ENCODE results near the gene RTL5.

Gene RTL5

DNA sequence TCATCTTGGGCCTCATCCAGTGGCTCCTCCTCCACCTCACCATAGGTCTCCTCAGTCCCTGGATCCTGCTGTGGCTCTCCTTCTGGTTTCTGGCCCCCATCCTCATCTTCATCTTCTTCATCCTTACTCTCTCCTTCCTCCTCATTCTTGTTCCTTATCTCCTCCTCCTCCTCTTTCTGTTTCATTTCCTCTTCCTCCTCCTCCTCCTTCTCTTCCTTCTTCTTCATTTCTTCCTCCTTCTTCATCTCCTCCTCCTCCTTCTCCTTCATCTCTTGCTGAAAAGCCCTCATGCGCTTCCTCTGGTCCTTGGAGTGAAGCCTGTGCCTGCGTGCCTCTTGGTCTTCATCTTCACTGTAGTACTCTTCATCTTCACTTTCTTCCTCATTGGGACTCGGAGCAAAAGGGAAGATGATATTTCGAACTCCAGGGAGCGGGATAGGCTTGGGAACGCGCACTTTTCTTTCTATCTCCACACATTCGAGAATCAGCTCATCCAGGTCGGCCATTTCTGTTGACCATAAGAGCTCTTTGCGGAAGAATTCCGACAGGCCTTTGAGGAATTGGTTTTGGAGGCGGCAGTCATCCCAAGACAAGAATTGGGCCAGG, 1.5 kb downstream of the RTL5 start:
- in situ Hi-C loops (cut with MboI; ENCODE audit: low sequenced_read_pairs), result no loop called here

DNA sequence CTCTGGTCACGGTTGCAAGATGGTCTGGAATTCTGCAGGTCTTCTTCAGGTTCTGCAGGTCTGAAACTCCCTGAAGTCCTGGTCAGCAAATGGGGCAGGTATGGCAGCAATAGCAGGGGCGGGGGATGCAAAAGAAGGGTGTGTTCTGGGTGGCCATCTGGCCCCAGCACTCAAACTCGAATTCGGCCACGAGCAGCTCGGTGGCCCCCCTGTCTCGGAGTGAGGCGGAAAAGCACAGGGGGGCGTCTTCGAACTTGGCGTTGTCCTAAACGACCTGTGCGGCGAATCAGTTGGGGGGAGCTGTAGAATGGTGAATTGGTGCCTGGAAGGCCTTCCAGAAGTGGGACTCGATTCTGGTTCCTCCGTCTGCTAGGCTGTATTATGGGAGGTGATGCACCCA, 2.1 kb downstream of the RTL5 start:
- in situ Hi-C loops (cut with MboI; ENCODE audit: low sequenced_read_pairs), result no loop called here

DNA sequence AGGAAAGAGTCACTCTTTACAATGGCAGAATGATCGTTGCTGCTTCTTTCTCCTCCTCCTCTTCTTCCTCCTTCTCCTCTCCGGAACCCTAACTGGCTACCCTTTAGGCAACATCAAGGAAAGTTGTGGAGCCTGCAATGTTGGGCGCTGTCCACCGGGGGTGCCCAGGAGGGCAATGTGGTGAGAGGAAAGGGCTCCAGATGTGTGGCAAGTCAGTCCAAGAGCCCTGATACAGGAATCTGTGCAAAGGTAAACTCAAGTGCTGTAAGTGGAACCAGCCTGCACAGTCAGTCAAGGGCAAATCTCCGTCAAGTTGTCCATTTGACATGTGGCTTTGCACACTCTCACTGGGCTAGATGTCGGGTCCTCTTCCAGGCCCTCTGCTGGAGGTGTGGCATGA, 2.8 kb downstream of the RTL5 start:
- in situ Hi-C loops (cut with MboI; ENCODE audit: low sequenced_read_pairs), result no loop called here

DNA sequence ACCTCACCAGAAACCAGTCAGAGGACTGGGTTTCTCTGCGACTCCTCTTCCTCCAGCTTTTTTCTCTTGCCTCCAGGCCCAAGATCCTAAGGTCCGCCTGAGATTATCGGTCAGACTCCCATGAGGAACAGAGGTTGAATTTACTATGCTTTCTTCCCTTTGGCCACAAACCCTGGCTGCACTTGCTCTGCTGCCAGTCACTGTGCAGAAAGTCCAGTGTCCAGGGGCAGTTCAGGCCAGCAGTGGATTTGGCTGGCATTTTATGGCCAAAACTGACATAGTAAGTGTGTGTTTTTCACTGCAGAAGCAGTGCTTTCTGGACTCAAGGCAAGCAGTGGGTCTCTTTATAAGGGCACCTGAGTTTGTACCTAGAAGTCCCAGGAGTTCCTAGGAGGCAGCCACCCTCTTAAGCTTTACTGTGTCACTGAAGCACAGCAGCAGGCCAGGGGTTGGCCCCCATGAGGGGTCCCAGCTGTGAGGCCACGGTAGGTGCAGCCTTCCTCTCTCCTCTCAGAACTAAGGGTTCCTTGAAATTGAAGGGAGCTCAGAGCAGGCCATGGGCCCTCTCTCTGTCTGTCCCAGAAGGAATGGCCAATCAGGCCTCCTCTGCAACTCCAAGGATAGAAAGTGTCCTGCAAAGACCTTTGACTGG, 3.4 kb downstream of the RTL5 start:
- in situ Hi-C loops (cut with MboI; ENCODE audit: low sequenced_read_pairs), result no loop called here

DNA sequence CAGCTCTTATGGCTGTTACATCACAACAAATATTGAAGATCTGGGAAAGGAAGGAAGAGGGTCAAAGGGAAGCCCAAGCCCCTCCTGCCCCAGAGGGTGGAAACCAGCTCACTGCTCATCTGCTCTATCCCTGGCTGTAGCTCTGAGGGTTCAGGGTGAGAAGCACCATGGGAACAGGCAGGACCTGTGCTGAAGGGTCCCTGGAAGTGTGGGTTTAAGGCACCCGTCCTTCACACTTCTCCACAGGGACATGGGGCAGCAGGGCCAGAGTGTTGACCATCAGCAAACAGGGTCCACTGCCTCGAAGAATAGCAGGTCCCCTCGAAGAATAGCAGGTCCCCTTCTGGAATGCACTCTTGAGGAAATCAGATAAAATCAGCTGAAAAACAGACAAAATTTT, 4.4 kb downstream of the RTL5 start:
- in situ Hi-C loops (cut with MboI; ENCODE audit: low sequenced_read_pairs), result no loop called here

DNA sequence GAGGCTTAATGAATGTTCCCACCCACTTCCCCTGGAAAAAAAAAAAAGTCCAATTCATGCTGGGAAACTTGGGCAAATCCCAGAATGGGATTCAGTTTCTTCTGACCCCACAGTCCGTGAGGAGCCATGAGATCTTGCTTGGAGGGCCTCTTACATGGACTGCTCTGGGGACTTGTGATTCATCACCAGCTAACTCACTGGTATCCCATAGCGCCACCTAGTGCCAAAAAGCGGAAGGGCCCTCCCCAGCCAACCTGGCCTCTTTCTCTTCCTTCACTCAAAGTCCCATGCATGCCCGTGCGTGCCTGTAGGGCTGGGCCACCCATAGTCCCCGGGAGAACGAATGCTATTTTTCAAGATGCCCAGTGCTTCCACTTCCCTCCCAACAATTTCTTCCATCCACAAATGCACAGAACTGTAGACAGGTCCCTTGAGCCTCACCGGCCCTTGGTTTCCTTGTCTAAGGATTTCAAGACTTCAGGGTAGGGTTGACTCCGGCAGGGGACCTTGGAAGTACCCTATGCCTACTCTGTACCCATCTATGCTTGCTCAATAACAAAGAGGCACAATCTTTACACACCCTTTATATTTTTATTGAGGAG, 5.1 kb downstream of the RTL5 start:
- in situ Hi-C loops (cut with MboI; ENCODE audit: low sequenced_read_pairs), result no loop called here

DNA sequence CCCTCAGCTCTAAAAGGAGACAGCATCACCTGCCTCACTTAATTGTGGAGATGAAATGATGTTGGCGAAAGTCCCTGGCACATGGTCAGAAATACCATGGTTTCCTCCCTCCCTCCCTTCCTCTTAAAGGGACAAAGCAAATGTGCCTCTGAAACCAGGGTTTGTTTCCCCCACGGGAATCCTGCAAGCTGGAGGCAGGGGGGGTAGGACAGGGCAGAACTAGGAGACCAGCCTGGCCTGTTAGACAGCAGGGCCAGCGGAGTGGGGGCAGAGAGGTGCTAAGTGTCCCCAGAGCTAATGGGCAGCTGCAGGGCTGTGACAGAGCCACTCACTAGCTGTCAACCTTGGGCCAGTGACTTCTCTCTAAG, 5.7 kb downstream of the RTL5 start:
- in situ Hi-C loops (cut with MboI; ENCODE audit: low sequenced_read_pairs), result no loop called here

DNA sequence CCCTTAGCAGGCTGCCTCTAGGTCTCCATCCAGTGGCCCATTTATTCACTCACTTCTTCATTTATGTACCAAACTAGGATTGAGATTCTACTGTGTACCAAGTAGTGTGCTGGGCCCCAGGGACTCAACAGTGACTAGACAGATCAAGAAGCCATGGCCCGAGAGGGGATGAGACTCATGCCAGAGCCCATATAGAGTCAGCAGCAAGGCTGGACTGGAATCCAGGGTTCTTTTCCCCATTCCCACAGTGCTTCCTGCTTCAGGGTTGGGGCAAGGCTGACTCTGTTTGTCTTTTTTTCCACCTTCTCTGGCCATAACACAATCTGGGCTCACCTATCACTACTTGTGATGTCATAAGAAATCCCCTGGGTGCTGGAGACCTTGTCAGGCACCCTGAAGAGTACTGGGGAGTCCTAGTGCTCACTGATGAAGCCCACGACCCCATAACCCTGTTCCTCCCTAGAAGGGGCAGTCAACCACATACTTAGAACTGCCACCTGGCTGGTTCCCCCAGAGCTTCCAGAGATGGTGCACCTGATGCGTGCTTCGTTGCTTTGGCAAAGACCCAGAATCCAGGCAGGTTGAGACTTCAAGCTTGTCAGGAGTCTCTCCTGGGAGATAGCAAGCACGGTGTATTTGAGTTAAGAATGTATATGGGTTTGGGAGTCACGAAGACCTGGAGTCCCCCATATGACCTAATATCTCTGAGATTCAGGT, 6.2 kb downstream of the RTL5 start:
- in situ Hi-C loops (cut with MboI; ENCODE audit: low sequenced_read_pairs), result no loop called here

DNA sequence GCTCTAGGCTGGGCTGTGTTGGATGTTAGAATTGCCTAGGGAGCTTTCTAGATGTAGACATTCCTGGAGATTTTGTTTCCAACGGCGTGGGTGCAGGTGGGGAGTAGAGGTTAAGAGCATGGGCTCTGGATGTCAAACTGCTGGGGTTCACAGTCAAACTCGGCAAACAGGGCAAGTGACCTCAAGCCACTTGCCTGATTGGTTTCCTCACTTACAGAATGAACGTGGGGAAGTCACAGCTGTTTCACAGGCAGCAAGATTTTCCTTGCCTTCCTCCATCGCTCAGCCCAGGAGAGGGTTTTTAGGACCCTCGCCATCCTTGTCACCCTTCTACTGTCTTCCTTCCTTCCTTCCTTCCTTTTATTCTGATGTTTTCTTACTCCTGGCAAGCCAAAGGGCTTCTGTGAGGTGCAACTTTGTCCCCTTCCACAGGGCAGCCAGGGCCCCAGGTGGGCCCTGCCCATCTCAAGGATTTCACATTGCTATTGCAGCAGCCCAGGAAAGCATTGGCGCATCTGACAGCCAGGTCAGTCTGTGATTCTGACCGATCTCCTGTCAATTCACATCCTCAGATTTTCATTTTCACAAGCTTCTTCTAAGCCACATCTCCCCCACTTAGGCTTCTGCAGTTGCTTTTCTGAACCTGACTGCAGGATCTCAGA, 7.0 kb downstream of the RTL5 start:
- in situ Hi-C loops (cut with MboI; ENCODE audit: low sequenced_read_pairs), result loop anchor here (25.0 kb wide), 1 partner anchor 112 kb away; no protein-coding TSS in a partner anchor

DNA sequence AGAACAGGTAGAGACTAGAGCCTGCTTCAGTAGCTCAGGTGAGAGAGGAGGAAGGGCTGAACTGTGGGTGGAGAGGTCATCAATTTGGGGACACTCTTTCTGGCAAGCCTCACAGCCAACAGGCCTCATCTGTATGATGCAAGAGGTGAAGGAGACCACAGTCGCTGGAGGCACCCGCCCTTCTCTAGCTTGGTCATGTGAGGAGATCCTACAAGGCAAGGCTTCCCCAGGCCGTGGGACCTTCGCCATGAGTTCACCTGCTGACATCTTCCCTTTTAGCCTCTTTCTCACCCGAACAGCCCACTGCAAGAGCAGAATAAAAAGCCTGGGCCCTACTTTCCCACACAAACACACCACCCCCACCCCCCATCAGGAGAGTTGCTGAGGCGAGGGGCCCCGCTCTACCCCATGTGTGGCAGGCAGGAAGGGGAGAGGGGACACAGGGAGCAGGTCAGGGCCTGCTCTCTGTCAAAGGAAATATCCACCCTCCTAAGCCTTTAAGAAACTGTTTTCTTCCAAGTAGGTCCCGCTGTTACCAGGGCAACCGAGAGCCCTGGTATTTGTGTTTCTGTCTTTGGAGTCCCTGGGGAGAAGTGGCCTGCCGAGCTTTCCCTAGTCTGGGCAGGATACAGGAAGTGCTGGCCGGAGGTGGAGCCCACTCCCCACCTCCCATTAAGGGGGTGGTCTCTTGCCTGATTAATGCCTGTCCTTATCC, 8.1 kb downstream of the RTL5 start:
- in situ Hi-C loops (cut with MboI; ENCODE audit: low sequenced_read_pairs), result loop anchor here (25.0 kb wide), 1 partner anchor 111 kb away; no protein-coding TSS in a partner anchor

DNA sequence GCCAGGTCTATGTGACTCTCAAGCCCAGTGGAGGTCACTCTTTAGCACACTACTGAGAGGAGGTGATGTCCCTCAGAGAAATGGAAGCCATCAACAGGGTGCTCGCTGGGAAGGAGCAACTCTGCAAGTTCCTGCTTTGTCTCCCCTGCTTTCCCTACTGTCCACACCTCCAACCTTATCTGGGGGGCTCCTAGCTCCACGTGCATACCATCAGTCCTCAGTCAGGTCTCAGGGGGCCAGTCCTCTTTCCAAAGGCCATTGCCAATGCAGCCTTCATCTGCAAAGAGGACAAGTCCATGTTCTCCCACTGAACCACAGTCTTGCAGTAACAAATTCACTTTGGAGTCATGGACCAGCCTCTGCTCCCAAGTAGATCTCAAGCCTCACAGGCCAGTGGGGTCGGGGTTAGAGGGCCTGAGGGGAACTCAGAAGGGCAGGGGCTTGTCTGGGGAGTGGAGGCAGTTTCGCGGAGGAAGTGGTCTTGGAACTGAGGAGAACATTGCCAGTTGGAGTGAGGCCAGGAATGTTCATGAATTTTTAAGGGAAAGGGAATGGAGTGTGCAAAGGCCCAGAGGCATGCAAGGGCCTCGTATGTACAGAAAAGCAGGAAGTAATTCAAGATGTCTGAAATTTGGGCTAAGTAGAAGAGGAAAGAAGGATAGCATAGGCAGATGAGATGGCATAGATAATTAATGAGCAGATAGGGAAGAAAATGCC, 8.9 kb downstream of the RTL5 start:
- in situ Hi-C loops (cut with MboI; ENCODE audit: low sequenced_read_pairs), result loop anchor here (25.0 kb wide), 1 partner anchor 110 kb away; no protein-coding TSS in a partner anchor

DNA sequence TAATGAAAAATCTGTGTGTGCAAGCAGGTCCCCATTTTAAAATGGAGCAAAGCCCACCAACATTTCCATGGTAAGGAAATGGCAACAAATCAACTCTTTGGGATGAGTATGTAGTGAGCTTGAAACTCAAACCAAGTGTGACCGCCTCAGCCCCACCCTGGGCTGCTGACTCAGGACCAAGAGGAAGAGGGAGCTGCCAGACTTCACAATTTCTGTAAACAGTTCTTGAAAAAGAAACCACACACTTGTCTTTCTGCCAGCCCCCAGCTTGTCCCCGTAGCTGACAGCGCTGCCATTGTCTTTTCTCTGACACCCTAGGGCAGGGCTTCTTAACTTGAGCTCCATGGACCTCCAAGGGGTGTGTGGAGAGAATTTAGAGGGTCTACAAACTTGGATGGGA, 10.3 kb downstream of the RTL5 start:
- in situ Hi-C loops (cut with MboI; ENCODE audit: low sequenced_read_pairs), result loop anchor here (25.0 kb wide), 1 partner anchor 109 kb away; no protein-coding TSS in a partner anchor

DNA sequence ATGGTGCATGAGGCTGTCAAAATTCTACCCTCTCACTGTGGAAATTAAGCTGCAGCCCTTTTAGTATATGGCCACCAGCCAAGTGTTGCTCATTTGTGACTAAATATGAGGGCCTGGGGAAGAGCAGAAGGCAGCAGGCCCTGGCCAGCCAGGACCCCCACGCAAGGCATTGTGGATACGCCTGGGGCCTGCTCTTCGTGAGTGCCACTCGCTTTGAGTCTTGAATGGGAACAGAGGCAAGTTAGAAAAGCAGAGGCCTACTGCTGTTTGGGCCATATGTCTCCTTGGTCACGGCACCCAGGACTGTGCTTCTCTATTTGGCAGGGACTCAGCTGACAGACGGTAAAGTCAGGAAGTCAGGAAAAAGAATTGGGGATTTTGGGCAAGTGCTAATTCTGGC, 10.9 kb downstream of the RTL5 start:
- in situ Hi-C loops (cut with MboI; ENCODE audit: low sequenced_read_pairs), result loop anchor here (25.0 kb wide), 1 partner anchor 109 kb away; no protein-coding TSS in a partner anchor

DNA sequence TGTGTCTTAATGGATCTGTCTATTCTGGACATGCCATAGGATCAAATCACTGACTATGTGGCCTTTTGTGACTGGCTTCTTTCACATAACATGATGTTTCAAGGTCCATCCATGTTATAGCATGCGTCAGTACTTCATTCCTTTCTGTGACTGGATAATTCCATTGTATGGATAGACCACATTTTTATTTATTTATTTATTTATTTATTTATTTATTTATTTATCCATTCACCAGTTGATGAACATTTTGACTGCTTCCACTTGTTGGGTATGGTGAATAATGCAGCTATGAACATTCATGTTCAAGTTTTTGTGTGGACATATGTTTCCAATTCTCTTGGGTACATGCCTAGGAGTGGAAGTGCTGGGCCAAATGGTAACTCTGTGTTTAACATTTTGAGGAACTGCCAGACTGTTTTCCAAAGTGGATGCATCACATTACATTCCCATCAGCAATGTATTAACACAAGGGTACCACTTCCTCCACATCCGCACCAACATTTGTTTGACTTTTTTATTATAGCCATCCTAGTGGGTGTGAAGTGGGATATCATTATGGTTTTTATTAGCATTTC, 14.0 kb downstream of the RTL5 start:
- in situ Hi-C loops (cut with MboI; ENCODE audit: low sequenced_read_pairs), result loop anchor here (25.0 kb wide), 1 partner anchor 105 kb away; no protein-coding TSS in a partner anchor

DNA sequence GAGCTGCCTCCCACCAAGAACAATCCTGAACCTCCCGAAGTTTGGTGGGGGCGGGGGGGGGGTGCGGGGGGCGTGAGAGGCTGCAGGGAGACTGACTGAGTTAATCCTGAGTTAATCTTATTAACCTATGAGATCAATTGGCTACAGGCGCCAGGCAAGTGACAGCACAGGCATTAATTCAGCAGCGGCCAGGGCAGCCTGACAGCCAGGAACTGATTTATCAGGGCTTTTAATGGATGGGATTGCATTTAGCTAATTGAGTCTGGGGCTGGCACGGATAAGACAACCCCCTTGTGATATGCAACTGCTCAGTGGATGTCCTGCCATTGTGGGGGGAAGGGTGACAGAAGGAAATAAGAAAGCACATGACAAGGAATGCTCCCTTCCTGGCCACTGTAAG, 16.3 kb downstream of the RTL5 start:
- in situ Hi-C loops (cut with MboI; ENCODE audit: low sequenced_read_pairs), result loop anchor here (25.0 kb wide), 1 partner anchor 103 kb away; no protein-coding TSS in a partner anchor

DNA sequence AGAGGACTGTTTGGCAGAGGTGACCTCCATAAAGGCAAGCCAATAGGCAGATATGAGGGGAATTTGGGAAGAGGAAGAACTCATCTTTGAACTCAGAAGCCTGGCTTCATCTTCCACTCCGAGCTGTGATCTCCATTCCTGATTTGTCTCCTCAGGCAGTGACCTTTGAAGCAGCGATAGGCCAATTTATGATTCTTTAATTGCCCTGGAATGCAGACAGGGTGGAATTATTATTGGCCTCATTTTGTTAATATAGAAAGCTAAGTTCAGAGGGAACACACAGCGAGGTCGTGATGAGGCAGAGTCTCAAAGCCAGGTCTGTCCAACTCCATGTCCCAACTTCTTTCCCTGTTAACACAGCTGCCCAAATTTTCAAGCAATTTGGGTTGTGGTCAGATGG, 16.9 kb downstream of the RTL5 start:
- in situ Hi-C loops (cut with MboI; ENCODE audit: low sequenced_read_pairs), result loop anchor here (25.0 kb wide), 1 partner anchor 103 kb away; no protein-coding TSS in a partner anchor

DNA sequence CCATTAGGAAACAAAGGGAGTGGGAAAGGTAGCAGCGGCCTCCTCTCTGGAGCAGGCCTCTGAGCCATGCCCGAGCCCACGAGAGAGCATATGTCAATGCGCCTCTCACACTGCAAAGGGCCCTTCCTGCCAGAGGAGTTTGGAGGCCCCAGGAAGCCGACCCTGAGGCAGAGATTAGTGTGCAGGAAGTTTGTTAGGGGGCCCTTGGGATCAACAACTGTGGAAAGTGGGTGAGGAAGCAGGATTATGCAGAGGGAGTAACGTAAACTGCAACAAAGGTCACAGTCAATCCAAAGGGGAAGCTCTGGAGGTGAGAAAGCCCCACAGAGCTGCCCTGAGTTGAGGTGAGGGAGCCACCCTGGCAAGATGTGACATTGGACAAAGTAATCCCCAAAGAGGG, 17.4 kb downstream of the RTL5 start:
- in situ Hi-C loops (cut with MboI; ENCODE audit: low sequenced_read_pairs), result loop anchor here (25.0 kb wide), 1 partner anchor 102 kb away; no protein-coding TSS in a partner anchor

DNA sequence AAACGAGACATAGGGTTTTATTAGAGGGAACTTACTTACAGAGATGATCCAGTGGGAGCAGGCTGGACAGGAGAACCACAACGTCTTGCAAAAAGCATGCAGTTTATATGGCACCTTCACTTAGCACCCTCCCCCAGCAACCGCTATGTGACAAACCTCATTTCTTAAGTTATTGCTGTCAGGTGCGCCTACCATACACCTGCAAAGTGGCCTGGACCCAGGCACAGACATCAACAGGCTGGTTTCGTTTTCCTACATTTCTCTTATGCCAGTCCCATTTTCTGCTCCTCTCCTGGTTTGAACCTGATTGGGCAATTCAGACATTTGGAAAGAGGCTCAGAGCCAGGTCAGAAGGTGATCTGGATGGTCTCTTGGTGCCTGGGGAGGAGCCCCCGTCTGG, 18.3 kb downstream of the RTL5 start:
- in situ Hi-C loops (cut with MboI; ENCODE audit: low sequenced_read_pairs), result loop anchor here (25.0 kb wide), 1 partner anchor 101 kb away; no protein-coding TSS in a partner anchor
